Activated CD4-positive, alpha-beta T cell treated with anti-CD3 and anti-CD28 coated beads, Interleukin-10, Interleukin-2, amounts not matched to agents 100 ng/mL and 50 ng/mL, durations not matched to agents 16 hours and 8 hours (primary cell): ENCODE measurements around the gene ACTR3C.
"Not testable (repeated sequence)": the region's sequence is repeated elsewhere in the genome, so short reads cannot be mapped to it uniquely, and the experiment has no call there.

Experiments
- DNase-seq: peaks from one replicate; pipeline ENCODE4 v3.0.0-alpha.2; 2020

The ACTR3C gene

DNA sequence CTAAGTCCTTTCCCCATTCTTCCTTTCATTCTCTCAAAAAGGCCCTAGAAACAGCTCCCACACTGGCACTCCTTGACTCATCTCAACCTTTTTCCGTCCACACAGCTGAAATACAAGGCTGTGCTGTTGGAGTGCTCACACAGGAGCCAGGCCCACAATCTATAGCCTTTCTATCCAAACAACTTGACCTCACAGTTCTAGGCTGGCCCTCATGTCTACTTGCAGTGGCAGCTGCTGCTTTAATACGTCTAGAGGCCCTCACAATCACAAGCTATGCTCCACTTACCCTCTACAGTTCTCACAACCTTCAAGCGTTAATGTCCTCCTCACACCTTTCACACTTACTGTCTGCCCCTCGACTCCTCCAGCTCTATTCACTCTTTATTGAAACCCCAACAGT is 12.2 kb downstream of the ACTR3C start:
- no peak for DNase-seq

GRCh38 chr7:150308575-150308974 is 14.8 kb downstream of the ACTR3C start:
- no peak for DNase-seq

GRCh38 chr7:150307904-150308303 is 15.4 kb downstream of the ACTR3C start:
- no peak for DNase-seq

GRCh38 chr7:150307129-150307528 is 16.2 kb downstream of the ACTR3C start:
- no peak for DNase-seq

DNA sequence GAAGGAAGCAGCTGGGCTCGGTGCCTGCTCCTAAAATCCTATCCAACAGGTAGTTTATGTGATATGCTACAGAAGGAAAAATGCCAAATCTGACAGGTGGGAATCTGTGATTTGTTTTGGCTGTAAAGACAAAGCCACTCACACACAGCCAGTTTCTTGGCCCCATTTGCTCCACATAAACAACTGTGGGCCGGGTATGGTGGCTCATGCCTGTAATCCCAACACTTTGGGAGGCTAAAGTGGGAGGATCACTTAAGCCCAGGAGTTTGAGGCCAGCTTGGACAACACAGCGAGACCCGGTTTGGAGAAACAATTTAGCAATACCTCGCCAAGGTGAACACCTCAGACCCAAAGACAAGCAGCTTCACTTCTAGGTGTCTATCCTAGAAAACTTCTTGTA is 17.0 kb downstream of the ACTR3C start:
- not testable (repeated sequence) for DNase-seq

DNA sequence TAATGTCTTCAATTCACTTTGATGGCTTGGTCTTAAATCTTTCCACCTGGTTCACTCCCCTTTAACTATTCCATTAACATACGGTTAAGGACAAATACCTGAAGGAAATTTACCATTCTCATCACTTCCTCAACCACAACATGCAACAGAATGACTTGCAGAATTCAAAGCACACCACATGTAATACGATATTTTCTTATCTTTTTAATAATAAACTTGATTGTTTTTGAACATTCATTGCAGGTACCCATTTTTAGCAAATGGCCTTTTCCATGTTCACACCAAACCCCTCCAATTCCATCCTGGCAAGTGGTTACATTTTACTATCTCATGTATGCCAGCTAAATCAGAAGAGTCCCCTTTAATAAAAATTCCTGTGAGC is 17.5 kb downstream of the ACTR3C start:
- not testable (repeated sequence) for DNase-seq

DNA sequence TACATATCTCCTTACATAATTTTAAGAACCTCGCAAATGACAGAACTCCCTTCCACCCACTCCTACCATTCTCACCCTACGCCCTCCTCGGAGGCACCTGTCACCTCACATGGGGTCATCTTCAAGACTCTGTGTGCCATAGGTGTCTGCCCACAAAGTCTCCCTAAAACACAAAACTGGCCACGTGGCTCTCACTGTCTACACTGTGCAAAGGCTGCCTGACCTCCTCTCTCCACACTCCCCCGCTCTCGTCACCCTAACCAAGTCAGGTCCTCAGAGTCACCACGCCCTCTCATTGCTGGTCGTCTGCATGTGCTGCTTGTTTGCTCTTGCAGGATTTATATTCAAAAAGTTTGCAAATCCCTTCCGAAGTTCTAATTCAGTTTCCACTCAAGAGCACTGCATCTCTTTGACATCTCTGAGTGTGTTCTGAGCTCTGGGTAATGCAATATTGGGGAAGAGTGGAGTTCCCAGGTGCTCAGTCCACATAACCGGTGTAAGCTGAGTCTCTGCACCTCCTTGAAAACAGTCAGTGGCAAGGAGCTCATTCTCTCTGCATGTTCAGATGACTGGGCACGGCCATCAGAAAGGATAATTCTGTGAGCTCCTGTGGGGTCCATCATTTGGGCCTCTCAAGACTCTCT is 18.0 kb downstream of the ACTR3C start:
- not testable (repeated sequence) for DNase-seq

DNA sequence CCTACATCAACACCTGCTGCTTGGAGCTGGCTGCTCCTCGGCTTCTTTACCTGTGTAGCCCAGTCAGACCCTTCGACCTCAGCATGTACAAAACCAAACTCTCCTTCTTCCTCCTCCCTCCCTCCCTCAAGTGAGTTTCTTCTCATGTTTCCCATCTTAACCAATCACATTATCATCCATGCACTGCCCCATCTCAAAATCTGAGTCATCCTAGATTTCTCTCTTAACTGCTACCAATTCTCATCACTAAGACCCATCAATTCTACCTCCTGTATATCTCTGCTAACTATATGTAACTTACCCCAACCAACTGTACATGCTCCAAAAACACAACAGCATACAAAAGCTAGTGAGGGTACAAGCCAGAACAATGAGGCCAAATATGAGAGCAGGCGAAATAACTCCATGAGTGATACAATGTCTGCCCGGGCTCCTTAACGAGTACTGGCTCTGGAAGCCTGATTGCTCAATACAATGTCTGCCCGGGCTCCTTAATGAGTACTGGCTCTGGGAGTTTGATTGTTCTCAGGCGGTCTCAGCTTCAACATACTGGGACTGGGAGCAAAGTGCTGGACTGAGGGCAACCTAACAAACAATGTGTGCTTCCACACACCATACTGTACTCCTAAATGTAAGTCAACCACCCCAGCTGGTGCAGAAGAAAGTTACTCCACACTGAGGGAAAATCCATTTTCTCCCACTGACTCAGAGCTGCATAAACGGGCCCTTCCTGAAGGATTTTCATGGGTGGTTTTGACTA is 18.7 kb downstream of the ACTR3C start:
- not testable (repeated sequence) for DNase-seq

DNA sequence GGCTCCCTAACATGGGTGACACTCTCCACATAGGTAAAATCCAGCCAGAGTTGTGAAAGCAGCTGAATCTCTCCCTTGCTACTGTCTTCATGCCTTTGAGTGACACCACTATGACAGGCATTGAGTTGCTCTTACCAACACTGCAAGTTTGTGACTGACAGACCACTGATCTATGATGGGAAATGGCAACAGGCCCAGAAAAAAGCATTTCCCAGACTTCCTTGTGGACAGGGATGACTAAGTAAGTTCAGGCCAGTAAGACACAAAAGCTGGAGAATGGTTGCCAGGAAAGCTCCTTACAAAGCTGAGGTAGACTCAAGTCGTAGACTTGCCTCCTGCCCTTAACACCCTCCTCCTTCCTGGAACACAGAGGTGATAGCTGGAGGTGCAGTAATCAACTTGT is 20.4 kb downstream of the ACTR3C start:
- not testable (repeated sequence) for DNase-seq

GRCh38 chr7:150297978-150298377 is 25.4 kb downstream of the ACTR3C start:
- DNase-seq, result not testable (repeated sequence)

DNA sequence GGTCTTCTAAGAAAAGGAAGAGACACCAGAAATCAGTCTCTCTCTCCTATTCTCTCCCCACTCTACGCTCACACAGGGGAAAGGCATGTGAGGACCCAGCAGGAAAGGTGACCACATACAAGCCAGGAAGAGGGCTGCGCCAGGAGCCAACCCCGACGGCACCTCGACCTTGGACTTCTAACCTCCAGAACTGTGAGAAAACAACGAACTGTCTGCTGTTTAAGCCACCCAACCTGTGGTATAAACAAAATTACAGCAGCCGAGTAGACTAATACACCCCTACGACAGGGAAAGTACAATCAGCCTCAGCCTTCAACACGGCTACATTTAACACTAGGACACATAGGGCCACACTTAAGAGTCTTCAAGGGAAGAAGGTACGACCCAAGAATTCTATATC is 26.5 kb downstream of the ACTR3C start:
- not testable (repeated sequence) for DNase-seq

DNA sequence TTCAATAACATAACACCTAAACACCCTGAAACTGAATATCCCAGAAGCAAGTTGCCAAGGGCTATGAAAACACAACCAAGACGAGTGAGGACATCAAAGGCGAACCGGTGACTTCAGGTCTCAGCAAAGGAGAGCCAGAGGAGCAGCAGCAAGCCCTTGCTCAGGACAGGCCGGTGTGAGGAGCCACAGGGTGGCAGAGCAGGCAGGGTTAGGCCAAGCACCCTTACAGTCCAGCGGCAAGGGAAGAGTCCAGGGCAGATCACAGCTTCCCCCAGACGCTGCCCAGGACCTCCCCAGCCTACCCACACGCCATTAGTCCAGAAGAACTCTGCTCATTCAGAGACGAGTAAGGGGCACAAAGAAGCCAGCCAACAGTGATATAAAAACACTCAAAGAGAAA is 27.7 kb downstream of the ACTR3C start:
- DNase-seq, result not testable (repeated sequence)

GRCh38 chr7:150295027-150295426 is 28.3 kb downstream of the ACTR3C start:
- DNase-seq, result not testable (repeated sequence)

DNA sequence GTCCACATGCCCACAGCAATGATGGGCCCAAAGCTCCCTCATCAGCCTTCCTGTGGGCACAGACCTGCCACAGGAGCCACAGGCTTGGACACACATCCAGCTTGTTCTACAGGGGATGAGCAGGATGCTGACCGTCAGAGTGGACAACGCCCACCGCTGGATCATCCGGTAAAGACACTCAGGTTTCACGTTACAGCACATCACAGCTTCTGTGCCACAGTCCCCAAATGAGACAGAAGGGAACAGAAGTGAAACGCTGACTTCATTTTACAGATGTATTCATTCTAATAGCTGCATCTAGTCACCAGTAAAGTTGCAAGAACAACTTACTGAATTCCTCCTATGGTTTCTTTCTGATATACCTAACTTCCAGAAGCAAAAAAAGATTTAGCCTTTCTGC is 33.0 kb downstream of the ACTR3C start:
- DNase-seq, result peak; percentile 34

GRCh38 chr7:150288816-150289215 is 34.5 kb downstream of the ACTR3C start:
- not testable (repeated sequence) for DNase-seq

DNA sequence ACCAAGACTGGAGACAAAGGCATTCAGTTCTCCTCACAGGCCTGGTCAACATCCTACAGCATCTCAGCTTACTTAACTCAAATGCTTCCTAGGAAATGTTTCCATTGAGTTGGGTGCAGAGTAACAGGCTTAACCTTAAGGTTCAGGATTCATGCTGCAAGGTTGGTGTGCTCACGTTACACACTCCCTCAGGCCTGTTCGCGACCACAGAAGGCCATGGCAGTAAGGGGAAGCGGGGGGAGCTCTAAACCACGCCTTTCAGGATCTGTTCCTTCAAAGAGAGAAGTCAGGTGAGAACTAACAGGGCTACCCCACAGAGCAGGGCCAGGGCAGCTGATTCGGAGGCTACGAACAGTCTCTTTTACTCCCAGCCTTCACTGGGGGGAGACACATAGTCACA is 35.5 kb downstream of the ACTR3C start:
- DNase-seq, result not testable (repeated sequence)

GRCh38 chr7:150285849-150286754 is 37.2 kb downstream of the ACTR3C start:
- peak; percentile 11 for DNase-seq

DNA sequence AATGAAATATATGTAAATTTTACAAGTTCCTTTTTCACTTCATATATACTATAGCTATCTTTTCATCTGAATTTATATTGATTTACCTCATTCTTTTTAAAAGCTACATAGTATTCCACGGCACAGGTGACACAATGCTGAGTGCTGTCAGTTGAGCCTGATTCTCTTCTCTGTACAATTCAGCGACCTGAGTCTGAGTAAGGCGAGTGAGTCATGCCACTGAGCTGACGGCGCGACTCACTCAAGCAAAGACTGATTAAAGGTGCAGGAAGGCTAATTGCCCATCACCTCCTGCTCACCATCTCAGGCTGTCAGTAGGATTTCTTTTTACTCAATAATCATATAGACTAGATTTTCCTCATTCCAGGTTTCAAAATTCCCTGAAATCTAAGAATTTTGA is 39.7 kb downstream of the ACTR3C start:
- DNase-seq, result not testable (repeated sequence)

- not testable (repeated sequence) for DNase-seq
Measured at GRCh38 chr7:150283111-150283510, 40.2 kb downstream of the ACTR3C start.

- DNase-seq, result not testable (repeated sequence)
Measured at GRCh38 chr7:150281681-150282403, 41.5 kb downstream of the ACTR3C start.

GRCh38 chr7:150278383-150278782 is 45.0 kb downstream of the ACTR3C start:
- not testable (repeated sequence) for DNase-seq

GRCh38 chr7:150276132-150276695 is 47.1 kb downstream of the ACTR3C start:
- DNase-seq, result peak; percentile 44
